Osteocyte (in vitro differentiated cells): ENCODE data around the gene TFF2. TPM values are rescaled to one million over a fixed set of nuclear protein-coding genes. Genes with fewer than 3 reads are reported as not detected.

Experiments
- DNase-seq: peaks from one replicate; pipeline ENCODE4 v3.0.0; 2021; ENCODE audit warnings: mixed read lengths; ENCODE audit not compliant: unreplicated experiment; ENCODE audit errors: extremely low spot score
- H3K27ac Mint-ChIP-seq: one replicate; pipeline ENCODE4 v1.8.0; 2021; ENCODE audit warnings: mild to moderate bottlenecking, mixed read lengths; ENCODE audit not compliant: unreplicated experiment
- H3K27me3 Mint-ChIP-seq: one replicate; pipeline ENCODE4 v1.8.0; 2021; ENCODE audit warnings: mixed read lengths; ENCODE audit not compliant: unreplicated experiment
- H3K36me3 Mint-ChIP-seq: one replicate; pipeline ENCODE4 v1.8.0; 2021; ENCODE audit warnings: mixed read lengths; ENCODE audit not compliant: unreplicated experiment
- H3K4me1 Mint-ChIP-seq: one replicate; pipeline ENCODE4 v1.8.0; 2021; ENCODE audit warnings: mixed read lengths; ENCODE audit not compliant: unreplicated experiment
- H3K4me3 Mint-ChIP-seq: one replicate; pipeline ENCODE4 v1.8.0; 2021; ENCODE audit warnings: mild to moderate bottlenecking, moderate library complexity, mixed read lengths; ENCODE audit not compliant: unreplicated experiment
- H3K9me3 Mint-ChIP-seq: one replicate; pipeline ENCODE4 v1.8.0; 2021; ENCODE audit warnings: mixed read lengths; ENCODE audit not compliant: unreplicated experiment
- long read RNA-seq: library from polyadenylated mRNA; unstranded; transcript quantifications from one replicate; pipeline ENCODE4 v2.0.0, GENCODE V29; 2021
- total RNA-seq: library from RNA; stranded (reverse); gene quantifications from 2 replicates; pipeline ENCODE4 v1.2.1, GENCODE V29; 2021
- TF ChIP-seq, protein P1 (sequence below): fragments of 200-600 bp; sonication (generic); IDR thresholded peaks from 2 replicates; pipeline ENCODE4 v1.5.0; 2021; ENCODE audit warnings: antibody characterized with exemption, mild to moderate bottlenecking, moderate library complexity

The TFF2 gene, protein sequence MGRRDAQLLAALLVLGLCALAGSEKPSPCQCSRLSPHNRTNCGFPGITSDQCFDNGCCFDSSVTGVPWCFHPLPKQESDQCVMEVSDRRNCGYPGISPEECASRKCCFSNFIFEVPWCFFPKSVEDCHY
- not detected in 2 replicates for total RNA-seq
- long read RNA-seq = 0 reads

DNA sequence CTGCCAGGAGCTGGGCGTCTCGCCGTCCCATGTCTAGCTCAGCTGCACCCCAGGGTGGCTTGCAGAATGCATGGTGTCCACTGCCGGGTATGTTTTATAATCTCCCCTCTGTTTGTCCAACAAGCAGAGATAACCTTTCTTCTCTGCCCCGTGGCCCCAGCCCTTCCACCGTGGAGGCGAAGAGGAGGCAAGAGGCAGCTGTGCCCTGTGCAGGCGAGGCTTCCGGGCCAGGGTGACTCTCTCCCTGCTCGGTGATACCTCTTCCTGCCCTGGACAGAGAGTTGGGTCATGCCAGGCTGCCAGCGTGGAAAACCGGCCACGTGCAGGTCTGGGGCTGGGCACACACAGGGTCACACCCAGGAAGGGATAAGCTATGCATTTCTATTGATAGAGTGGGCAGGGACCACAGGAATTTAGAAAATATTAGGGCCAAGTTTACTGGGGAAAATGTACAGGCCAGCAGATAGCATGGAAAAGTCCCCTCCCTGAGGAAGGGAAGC is at the start of gene TFF2:
Gene TFF2, minus strand, starts transcription at position 68 of the 500 bp plus-strand sequence. Its CDS starts 37 bp downstream, at position 31.
- H3K36me3 Mint-ChIP-seq = peaks cover 2% of the 10 kb centered on the region
- no peaks in the 10 kb centered on the region for H3K4me1 Mint-ChIP-seq
- H3K4me3 Mint-ChIP-seq = no peak within 1 kb of the TSS
- no peak within 1 kb of the TSS for H3K27ac Mint-ChIP-seq
- TF ChIP-seq, protein P1, sequence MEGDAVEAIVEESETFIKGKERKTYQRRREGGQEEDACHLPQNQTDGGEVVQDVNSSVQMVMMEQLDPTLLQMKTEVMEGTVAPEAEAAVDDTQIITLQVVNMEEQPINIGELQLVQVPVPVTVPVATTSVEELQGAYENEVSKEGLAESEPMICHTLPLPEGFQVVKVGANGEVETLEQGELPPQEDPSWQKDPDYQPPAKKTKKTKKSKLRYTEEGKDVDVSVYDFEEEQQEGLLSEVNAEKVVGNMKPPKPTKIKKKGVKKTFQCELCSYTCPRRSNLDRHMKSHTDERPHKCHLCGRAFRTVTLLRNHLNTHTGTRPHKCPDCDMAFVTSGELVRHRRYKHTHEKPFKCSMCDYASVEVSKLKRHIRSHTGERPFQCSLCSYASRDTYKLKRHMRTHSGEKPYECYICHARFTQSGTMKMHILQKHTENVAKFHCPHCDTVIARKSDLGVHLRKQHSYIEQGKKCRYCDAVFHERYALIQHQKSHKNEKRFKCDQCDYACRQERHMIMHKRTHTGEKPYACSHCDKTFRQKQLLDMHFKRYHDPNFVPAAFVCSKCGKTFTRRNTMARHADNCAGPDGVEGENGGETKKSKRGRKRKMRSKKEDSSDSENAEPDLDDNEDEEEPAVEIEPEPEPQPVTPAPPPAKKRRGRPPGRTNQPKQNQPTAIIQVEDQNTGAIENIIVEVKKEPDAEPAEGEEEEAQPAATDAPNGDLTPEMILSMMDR = no peak
- peaks cover 14% of the 10 kb centered on the region for H3K9me3 Mint-ChIP-seq
- DNase-seq = peak; percentile 82
- peaks cover 19% of the 10 kb centered on the region for H3K27me3 Mint-ChIP-seq

DNA sequence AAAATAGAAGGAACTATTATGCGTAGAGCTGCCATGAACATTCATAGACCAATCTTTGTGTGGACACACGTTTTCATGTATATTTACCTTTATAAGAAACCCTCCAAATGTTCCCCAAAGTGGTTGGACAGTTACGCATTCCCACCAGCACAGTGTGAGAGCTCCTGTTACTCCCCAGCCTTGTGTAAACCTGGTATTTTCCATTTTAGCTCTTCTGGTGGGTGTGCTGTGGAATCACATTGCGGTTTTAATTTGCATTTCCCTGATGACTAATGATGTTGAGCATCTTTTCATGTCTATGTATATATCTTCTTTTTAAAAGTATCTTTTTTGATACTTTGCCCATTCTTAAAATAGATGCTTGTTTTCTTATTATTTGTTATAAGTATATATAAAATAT is 49.7 kb upstream of the TFF2 start:
- Mint-ChIP-seq H3K9me3 (no peaks in the 10 kb centered on the region), H3K36me3 (no peaks in the 10 kb centered on the region), H3K4me1 (peaks cover 25% of the 10 kb centered on the region), H3K27me3 (peaks cover 7% of the 10 kb centered on the region), H3K4me3 (no peak overlapping the region), H3K27ac (no peak overlapping the region)
- DNase-seq = no peak
- TF ChIP-seq, protein P1 = no peak

DNA sequence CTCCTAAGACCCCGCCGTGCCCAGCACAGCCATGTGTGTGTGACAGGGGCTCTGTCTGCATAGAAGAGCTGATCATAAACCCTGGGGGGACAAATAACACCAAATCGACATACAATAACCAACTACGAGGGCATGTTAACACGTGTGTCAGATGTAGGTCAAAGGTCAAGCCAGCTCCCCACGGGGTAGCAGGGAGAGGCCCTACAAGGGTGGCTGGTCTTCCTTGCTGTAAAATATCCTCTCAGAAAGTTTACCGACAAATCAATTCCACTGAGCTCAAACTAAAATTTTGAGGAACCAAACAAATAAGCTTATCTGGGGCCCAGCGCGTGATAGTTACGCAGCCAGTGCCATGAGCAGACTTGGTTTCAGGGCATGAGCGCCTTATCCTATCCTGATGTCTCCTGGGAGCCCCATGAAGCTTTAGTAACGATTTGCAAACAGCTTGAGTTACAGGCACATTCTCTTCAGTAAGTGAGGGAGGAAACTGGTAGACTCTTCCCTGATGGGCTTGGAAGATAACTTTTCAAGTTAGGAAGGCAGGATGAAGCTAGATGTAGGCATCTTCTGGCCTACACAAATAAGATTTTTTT is 47.7 kb upstream of the TFF2 start:
- Mint-ChIP-seq H3K27ac (no peak overlapping the region), H3K4me1 (peaks cover 25% of the 10 kb centered on the region), H3K4me3 (no peak overlapping the region), H3K27me3 (peaks cover 16% of the 10 kb centered on the region), H3K9me3 (no peaks in the 10 kb centered on the region), H3K36me3 (no peaks in the 10 kb centered on the region)
- TF ChIP-seq, protein P1 = no peak
- no peak for DNase-seq

DNA sequence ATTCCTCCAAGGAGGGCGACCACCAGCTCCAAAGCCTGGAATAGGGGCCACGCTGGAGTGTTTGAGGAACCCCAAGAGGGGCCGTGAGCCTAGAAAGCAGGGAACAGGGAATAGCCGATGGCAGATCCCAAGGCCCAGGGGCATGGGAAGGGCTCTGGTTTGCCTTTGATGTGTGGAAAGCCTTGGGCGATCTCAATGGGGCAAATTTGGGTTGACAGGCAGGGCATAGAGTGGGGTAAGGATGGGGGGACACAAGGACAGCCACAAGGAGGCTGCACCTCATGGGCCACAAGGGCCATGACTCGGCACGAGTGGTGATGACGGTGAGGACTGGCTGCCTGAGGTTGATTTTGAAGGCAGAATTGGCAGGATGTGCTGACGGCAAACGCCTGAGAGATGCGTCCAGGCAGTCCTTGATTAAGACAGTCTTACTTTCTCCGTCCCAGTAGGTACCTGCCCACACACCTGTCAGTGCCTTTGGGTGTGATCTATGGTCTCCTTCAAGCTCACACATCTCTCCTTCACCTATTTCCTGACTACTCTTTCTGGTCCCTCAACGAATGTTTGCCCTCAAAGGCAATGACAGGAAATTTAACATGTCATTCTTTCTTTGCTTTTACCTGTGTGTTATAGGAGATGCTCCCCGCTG is 47.1 kb upstream of the TFF2 start:
- no peak overlapping the region for H3K27ac Mint-ChIP-seq
- H3K27me3 Mint-ChIP-seq = peaks cover 16% of the 10 kb centered on the region
- no peak overlapping the region for H3K4me3 Mint-ChIP-seq
- no peak for DNase-seq
- H3K9me3 Mint-ChIP-seq = no peaks in the 10 kb centered on the region
- TF ChIP-seq, protein P1 = no peak
- H3K4me1 Mint-ChIP-seq = peaks cover 30% of the 10 kb centered on the region
- no peaks in the 10 kb centered on the region for H3K36me3 Mint-ChIP-seq
